Embryonic facial prominence (tissue), 1 donor: Measurements from ENCODE around the gene B4GALNT2.
A peak's percentile ranks its signal among the peaks of the same experiment; 100 is the strongest.
"Not testable (repeated sequence)": the region's sequence is repeated elsewhere in the genome, so short reads cannot be mapped to it uniquely, and the experiment has no call there.

Experiments used
- DNase-seq: peaks from one replicate; pipeline ENCODE4 v3.0.0-alpha.2; 2016; ENCODE audit errors: extremely low spot score

The B4GALNT2 gene

DNA sequence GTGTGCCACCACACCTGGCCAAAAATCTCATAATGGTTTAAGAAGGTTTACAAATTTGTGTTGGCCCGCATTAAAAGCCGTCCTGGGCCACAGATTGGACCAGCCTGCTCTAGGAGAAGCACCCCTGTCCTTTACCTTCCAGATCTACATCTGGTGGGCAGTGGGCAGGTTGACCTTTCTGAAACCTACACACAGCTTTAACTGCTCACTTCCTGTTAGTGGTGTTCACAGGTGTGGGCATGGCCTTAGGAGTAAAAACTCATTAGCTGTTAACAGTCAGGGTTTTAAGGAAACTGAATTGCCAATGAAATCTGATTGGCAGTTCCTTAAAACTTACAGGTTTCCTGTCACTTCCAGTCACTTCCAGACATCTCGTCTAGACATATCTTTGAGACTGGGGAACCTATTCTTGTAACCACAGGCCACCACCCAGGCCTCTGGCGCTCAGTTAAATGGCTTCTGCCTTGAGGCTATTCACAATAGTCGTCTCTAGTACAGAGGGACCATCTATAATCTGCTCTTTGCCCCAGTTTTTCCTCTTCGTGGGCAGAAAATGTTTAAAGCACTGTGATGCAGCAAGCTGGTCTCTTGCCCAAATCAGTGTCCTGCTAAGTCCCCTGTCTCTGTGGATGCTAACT lies 48.5 kb downstream of the B4GALNT2 start:
- no peak for DNase-seq

DNA sequence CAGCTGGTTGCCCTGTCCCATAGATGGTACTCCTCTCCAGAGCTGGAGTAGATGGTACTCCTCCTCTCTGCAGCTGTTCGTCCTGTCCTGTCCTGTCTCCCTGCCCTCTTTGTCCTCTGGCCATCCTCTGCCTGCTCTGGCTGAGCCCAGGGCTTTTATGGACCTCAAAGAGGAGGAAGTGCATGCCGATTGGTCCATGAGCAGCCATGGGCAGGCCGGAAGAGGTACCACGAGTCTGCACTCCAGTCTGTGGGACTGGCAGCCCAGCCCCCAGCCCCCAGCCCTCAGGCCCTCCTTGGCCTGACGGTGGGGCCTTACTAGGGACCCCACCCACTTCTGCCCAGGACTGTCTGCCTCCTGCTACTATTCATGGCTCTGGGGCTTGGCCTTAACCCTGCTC lies 50.8 kb downstream of the B4GALNT2 start:
- no peak for DNase-seq

DNA sequence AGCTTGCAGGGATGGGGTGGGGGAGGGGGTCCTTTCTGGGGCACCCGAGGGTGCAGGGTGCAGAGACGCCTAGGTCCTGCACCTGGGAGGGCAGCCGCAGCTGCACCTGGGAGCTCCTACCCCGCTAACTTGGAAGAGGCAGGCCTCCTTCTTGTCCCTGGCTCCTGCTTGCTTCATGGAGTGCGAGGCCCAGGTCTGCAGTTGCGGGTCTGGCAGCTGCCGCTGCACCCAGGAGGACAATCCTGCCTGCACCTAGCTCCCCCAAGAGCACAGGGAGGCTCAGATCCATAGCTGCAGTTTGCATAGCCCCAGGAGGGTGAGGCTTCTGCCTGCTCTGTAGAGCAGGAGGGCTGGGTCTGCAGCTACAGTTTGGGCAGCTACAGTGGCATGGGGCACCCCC lies 51.2 kb downstream of the B4GALNT2 start:
- no peak for DNase-seq

DNA sequence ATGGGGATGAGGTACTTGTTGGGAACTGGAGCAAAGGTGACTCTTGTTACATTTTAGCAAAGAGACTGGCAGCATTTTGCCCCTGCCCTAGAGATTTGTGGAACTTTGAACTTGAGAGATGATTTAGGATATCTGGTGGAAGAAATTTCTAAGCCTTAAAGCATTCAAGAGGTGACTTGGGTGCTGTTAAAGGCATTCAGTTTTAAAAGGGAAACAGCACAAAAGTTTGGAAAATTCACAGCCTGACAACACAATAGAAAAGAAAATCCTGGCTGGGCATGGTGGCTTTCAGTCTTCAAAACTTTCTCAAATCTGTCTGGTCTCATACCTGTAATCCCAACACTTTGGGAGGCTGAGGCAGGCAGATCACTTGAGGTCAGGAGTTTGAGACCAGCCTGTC lies 52.0 kb downstream of the B4GALNT2 start:
- DNase-seq: not testable (repeated sequence)

DNA sequence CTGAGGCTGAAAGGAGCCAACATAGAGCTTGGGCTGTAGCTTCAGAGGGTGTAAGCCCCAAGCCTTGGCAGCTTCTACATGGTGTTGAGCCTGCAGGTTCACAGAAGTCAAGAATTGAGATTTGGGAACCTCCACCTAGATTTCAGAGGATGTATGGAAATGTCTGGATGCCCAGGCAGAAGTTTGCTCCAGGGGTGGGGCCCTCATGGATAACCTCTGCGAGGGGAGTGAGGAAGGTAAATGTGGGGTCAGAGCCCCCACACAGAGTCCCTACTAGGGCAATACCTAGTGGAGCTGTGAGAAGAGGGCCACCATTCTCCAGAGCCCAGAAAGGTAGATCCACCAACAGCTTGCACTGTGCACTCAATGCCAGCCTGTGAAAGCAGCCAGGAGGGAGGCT lies 52.8 kb downstream of the B4GALNT2 start:
- not testable (repeated sequence) for DNase-seq

DNA sequence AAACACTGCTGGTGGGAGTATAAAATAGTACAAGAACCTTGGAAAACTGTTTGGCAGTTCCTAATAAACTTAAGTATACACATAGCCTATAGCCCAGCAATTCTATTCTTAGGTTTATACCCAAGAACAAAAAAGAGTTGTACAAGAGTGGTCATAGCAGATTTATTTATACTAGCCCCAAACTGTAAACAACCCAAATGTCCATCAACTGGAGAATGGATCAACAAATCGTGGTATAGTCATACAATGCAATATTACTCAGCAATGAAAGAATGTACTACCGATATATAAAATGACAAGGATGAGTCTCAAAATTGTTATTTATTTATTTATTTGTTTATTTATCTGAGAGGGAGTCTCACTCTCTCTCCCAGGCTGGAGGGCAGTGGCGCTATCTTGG lies 54.7 kb downstream of the B4GALNT2 start:
- DNase-seq: no peak

DNA sequence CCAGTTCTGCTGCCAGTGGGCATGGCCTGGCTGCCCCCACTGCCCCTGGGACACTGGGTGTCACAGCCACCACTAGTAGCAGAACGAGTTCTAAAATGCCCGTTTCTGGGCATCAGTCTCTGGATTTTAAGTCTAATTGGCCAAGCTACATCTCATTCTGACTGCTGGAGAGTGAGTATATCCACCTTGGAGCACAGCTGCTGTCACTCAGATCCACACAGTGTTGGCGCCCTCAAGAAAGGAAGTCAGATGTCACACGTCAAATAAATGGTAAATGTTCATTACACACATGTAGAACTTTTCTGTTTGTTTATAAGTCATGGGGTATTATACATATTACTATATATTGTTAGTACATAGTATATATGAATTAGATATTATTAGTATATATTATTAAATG lies 58.4 kb downstream of the B4GALNT2 start:
- no peak for DNase-seq

DNA sequence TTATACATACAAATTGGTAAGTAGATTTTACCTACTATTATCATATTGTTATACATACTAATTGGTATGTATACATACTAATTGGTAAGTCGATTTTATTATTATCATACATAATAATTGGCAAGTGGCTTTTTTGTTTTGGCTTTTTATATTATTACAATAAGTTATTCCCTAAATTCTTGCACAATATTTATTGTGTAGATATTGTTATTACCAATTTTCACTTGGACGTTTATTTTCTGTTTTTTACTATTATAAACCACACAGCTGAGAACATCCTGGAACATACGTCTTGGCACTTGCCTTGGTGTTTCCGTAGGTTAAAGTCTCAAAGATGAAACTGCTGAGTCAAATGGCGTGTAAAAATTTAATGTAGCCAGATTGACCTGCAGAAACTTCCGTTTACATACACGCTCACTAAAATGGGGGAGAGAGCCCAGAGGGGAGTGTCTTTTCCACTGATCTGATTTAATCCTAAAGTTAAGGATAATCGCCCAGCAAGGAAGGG lies 58.9 kb downstream of the B4GALNT2 start:
- DNase-seq: no peak

DNA sequence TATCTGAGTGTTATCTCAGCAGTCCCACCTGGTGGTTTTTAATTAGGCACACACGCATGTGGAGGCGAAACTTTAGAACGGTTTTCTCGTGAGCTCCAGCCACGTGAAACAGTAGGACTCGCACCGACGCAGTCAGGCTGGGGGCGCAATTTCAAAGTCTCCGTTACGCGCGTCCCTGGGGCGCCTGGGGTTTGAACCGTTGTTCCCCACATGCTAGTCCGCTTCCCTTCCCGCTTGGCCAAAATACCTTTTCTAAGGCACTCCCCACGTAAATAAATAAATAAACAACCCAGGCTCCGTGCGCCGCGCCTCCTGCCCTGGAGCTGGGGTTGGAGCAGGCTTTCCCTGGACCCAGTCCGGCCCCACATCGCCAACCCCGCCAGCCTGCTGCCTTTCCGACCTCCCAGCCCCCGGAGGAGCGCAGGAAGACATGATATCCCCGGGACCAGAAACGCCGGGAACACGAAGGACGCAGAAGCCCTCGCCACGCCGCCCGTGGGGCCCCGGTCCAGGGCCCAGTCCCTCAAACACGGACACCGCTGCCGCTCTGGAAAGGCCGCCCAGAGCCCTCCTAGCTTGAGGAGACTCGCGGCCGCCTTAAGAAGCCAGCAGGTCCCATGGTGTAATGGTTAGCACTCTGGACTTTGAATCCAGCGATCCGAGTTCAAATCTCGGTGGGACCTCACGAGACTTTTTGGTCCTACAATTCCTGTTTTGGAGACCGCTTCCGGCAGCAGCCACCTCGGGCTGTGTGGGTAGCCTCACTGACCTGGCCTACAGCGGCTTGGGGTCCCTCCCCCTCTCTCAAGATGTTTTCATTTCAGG lies 59.6 kb downstream of the B4GALNT2 start:
- peak; percentile 75 for DNase-seq

DNA sequence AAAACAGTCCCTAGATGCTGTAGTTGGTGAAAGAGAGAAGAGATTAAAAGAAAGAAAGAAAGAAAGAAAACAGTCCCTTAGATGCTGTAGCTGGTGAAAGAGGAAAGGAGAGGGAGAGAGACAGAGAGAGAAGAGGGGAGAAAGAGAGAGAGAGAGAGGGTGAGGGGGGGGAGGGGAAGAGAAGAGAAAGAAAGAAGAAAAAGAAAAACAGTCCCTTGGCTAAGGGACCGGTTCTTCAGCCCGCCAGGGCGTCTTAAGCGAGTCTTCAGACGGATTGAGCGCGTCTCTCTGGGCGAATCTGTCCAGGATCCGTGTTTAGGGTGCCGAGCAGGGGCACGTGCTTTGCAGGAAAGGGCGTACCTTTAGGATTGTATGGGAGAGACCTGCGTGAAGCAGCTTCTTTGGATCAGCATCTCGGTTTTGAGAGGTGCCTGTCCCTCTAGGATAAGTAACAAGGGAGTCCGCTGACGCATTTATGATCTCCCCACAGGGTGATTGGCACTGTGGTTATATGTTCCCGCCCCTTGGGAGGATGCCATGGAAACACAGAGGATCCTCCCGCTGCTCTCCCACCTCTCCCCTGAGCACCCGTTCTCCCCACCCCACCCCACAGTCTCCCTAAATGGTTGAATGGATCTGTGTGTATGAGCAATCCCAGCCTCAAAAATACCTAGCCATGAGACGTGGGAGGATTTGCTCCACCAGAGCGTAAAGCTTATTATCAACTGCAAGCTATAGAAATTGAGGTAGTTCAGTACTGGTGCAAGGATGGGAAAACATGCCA lies 61.1 kb downstream of the B4GALNT2 start:
- DNase-seq: peak; percentile 25

DNA sequence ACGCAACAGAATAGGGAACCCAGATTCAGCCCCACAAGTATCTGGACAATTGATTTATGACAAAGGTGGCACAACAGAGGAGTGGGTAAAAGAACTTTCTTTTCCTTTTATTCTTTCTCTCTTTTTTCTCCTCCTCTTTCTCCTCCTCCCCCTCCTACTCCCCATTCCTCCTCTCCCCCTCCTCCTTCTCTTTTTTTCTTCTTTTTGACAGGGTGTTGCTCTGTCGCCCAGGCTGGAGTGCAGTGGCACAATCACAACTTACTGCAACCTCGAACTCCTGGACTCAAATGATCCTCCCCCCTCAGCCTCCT lies 61.7 kb downstream of the B4GALNT2 start:
- DNase-seq: no peak

DNA sequence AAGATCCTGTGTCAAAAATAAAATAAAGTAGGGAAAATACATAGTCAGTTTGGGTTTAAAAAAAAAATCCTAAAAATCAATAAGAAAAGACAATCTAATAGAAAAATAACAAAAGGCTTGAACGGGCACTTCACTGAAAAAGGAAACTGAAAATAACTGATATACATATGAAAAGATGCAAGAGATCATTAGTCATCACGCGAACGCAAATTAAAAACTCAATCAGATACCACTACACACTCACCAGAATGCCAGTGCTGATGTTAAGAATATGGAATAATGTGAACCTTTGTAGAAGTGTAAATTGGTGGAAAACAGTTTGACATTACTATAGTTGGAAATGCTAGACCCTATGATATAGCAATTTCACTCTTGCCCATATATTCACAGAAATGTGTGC lies 63.2 kb downstream of the B4GALNT2 start:
- DNase-seq: no peak

DNA sequence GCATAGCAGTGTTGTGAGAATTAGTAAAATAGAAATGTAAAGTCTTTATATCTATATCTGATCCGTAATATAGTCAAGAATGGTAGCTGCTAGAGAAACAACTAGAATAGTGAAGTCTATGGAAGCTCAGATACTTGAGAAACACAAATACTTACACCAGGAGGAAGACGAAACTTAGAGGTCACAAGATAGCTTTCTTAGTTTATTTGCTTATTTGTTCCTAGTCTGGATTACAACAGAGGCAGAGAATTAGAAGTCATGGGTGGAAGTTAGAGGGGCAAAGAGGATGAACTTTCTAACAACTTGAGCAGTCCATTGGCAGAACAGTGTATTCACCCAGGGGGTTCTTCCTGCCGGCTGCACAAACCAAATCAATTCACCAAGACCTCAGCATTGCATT lies 64.0 kb downstream of the B4GALNT2 start:
- no peak for DNase-seq

DNA sequence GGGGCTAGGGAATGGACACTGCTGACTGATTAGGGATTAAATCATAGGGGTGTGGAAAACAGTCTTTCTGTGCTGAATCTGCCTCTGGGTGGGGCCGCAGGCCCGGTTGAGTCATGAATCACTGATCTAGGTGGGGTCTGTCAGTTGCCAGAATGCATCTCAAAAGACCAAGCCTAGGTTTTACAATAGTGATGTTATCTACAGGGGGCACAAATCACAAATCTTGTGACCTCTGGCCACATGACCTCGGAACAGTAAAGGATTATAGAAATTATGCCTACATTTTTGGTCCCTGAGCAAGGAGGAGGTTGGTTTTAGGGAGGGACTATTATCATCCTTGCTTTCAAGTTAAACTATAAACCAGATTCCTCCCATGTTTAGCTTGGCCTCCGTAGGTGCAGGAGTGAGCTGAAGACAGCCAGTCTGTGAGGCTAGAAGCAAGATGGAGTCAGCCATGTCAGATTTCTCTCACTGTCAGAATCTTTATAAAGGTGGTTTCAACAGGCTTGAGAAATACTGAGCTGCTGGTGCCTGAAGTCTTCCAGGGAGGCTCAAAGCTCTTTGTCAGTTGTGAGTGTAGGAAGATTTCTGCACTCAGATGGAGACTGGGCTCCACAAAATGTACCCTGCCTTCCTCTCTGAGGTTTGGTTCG lies 64.9 kb downstream of the B4GALNT2 start:
- no peak for DNase-seq

DNA sequence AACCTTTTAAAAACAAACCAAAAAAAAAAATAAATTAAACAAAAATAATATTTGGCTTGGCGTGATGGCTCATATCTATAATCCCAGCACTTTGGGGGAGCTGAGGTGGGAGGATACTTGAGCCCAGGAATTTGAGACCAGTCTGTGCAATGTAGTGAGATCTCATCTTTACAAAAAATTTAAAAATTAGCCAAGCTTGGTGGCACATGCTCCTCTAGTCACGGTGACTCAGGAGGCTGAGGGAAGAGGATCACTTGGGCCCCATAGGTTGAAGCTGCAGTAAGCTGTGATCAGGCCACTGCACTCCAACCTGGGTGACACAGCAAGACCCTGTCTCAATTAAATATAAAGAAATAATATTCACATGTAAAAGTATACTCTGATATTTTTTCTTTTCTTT lies 65.6 kb downstream of the B4GALNT2 start:
- no peak for DNase-seq

DNA sequence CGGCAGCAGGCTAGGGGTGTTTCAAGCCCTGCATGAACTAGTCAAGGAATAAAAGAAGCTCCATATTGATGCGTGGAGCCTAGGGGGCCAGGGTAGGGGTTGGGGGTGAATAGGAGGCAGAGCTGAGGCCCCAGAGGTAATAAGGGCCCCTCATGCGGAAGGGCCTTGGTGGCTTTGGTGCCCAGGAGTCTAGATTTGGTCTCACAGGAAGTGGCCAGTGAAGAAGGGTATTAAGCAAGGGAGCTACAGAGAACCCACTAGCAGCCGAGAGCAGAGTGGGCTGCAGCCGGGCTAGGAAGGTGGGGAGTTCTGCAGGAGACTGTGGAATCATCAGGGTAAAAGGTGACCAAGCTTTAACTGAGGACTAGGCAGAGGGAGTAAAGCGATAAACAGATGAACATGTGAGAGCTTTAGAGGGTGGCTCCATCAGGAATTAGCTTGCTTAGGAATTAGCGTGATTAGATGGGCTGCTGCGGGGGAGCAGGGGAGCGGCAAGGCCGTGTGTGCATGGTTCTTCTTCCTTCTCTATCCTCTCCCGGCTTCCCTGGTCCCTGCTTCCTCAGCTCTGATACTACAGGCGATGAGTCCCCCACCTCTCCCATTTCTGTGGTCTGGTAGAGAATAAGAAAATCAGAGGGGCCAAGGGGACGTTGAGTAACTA lies 68.0 kb downstream of the B4GALNT2 start:
- DNase-seq: no peak

DNA sequence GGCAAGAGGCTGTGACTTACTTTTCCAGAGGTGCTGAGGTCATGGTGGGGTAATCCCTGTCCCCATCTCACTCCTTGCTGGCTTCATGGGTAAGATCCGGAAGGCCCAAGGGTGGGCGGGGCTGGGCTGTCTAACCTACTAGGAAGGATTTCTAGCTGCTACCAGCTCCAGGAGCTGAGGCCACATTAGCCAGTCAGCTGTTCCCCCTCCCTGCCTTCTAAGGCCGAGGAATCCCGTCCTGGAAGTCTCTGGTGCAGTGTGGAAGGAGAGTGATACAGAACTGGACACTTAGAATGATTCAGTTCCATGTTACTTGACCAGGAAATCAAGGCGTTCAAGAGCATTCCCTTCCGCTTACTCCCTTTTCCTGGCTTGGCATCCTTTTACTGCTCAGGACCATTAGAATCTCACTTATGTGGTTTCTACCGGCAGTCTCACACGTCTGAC lies 68.9 kb downstream of the B4GALNT2 start:
- DNase-seq: no peak

DNA sequence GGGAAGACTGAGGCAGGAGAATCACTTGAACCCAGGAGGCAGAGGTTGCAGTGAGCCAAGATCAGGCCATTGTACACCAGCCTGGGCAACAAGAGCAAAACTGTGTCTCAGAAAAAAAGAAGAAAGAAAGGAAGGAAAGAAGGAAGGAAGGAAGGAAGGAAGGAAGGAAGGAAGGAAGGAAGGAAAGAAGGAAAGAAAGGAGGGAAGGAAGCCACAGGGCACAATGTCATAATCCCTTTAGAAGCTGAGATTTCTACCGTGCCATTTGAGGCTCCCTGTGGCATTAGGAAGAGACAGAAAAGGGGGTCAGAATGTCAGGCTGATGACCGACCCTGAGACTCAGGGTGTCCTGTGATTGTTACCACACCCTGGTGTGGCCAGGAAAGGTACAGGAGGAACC lies 71.2 kb downstream of the B4GALNT2 start:
- no peak for DNase-seq

DNA sequence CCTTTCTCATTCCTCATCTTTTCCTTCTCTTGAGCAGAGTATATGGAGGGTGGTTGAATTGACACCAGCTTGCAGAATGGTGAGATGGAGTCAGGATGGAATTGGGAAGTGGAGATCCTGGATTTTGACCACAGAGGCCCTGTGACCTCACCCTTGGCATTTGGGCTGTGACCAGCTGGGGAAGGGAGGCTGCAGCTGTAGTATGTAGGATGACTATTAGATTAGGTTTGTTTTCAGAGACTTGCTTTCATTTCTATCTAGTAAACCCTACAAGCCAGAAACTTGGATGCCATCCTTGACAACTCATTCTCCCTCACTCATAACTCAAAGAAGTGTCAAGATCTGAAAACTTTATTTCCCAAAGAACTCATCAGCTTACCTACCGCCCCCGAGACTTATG lies 71.9 kb downstream of the B4GALNT2 start:
- no peak for DNase-seq

DNA sequence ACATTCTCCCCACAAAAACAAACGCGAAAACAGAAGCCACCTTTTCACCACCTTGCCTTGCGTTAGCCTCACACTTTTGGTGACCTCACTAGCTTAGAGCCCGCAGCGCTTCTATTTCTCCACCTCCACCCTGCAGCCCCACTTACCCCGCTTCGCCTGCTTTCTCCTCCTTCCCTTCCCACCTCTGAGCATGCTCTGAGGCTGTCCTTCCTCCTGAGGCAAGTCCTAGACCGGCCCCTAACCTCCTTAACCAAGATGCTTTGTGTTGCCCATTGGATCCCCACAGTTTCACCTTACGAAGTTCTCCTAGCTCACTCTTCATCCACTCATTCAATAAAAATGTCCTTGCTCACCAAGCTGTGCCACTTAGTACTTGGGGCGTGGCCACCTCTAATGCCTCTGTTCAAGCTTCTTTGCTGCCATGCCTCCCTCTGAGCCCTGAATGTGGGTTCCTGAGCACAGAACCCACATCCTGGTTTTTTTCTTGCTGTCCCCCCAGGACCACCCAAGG lies 76.5 kb downstream of the B4GALNT2 start:
- no peak for DNase-seq
